ENCODE measurements around the gene PBLD.

The PBLD gene

GRCh38 chr10:68342909-68343516 lies 10.3 kb upstream of the PBLD start:
- TF ChIP-seq CTCF (IDR thresholded peaks at IDR 0.05; ENCODE audit: low read length) (no peak), EZH2 (IDR thresholded peaks at IDR 0.05; ENCODE audit: borderline replicate concordance, low read length) (no peak)
- H3K36me3 ChIP-seq (ENCODE audit: insufficient read depth, low read length), result peaks cover 84% of the 10 kb centered on the region

GRCh38 chr10:68340358-68341080 lies 7.8 kb upstream of the PBLD start:
- no peak overlapping the region for H3K27ac ChIP-seq (ENCODE audit: low read depth, low read length, poor library complexity, severe bottlenecking)
- peaks cover 46% of the 10 kb centered on the region for H3K79me2 ChIP-seq (ENCODE audit: insufficient read depth, low read length)
- no peak for TF ChIP-seq EZH2 (IDR thresholded peaks at IDR 0.05; ENCODE audit: borderline replicate concordance, low read length)
- TF ChIP-seq CTCF (IDR thresholded peaks at IDR 0.05; ENCODE audit: low read length), result no peak
- H3K4me1 ChIP-seq (ENCODE audit: insufficient read depth, low read length, severe bottlenecking), result peaks cover 23% of the 10 kb centered on the region
- no peaks in the 10 kb centered on the region for H3K9me3 ChIP-seq (ENCODE audit: low read length)
- peaks cover 99% of the 10 kb centered on the region for H3K36me3 ChIP-seq (ENCODE audit: insufficient read depth, low read length)
- H3K27me3 ChIP-seq (ENCODE audit: insufficient read depth, low read length), result no peaks in the 10 kb centered on the region
- H3K4me3 ChIP-seq (ENCODE audit: low read depth, low read length, poor library complexity, severe bottlenecking), result no peak overlapping the region
- no peak overlapping the region for H3K9ac ChIP-seq (ENCODE audit: low read length)
- H3K4me2 ChIP-seq (ENCODE audit: low read length), result no peak overlapping the region
- 0 out of 2 replicates have a peak, but pooled peaks cover 11% of the 10 kb centered on the region for H4K20me1 ChIP-seq (ENCODE audit: insufficient read depth, low read length)
- H3F3A ChIP-seq (ENCODE audit: insufficient read depth, low read length), result peaks cover 6% of the 10 kb centered on the region; the same call in 1 of the 2 replicates
- H2AFZ ChIP-seq (ENCODE audit: low read length), result no peak overlapping the region
- no peaks in the 10 kb centered on the region for H3K9me2 ChIP-seq (ENCODE audit: low read depth, low read length)

More at GRCh38 chr10:68342909-68343516, 10.3 kb upstream of the PBLD start:
- no peak overlapping the region for H3K4me2 ChIP-seq (ENCODE audit: low read length)
- no peak overlapping the region for H3K4me3 ChIP-seq (ENCODE audit: low read depth, low read length, poor library complexity, severe bottlenecking)
- no peaks in the 10 kb centered on the region for H3K9me3 ChIP-seq (ENCODE audit: low read length)
- H4K20me1 ChIP-seq (ENCODE audit: insufficient read depth, low read length), result 0 out of 2 replicates have a peak, but pooled peaks cover 4% of the 10 kb centered on the region
- H3K9ac ChIP-seq (ENCODE audit: low read length), result no peak overlapping the region
- H3K4me1 ChIP-seq (ENCODE audit: insufficient read depth, low read length, severe bottlenecking), result no peaks in the 10 kb centered on the region
- no peak overlapping the region for H2AFZ ChIP-seq (ENCODE audit: low read length)
- H3K79me2 ChIP-seq (ENCODE audit: insufficient read depth, low read length), result peaks cover 21% of the 10 kb centered on the region
- peaks cover 24% of the 10 kb centered on the region for H3F3A ChIP-seq (ENCODE audit: insufficient read depth, low read length)
- no peaks in the 10 kb centered on the region for H3K27me3 ChIP-seq (ENCODE audit: insufficient read depth, low read length)
- no peak overlapping the region for H3K27ac ChIP-seq (ENCODE audit: low read depth, low read length, poor library complexity, severe bottlenecking)
- H3K9me2 ChIP-seq (ENCODE audit: low read depth, low read length), result no peaks in the 10 kb centered on the region

- no peaks in the 10 kb centered on the region for H3K9me3 ChIP-seq (ENCODE audit: low read length)
- H2AFZ ChIP-seq (ENCODE audit: low read length), result no peak overlapping the region
- H3K9me2 ChIP-seq (ENCODE audit: low read depth, low read length), result no peaks in the 10 kb centered on the region
- TF ChIP-seq EZH2 (IDR thresholded peaks at IDR 0.05; ENCODE audit: borderline replicate concordance, low read length) (no peak), CTCF (IDR thresholded peaks at IDR 0.05; ENCODE audit: low read length) (no peak)
- H3K36me3 ChIP-seq (ENCODE audit: insufficient read depth, low read length), result peaks cover 90% of the 10 kb centered on the region
- peak overlapping the region; percentile 27; the same call in 1 of the 2 replicates for H3K9ac ChIP-seq (ENCODE audit: low read length)
- H3K27ac ChIP-seq (ENCODE audit: low read depth, low read length, poor library complexity, severe bottlenecking), result no peak overlapping the region
- peaks cover 82% of the 10 kb centered on the region for H3K79me2 ChIP-seq (ENCODE audit: insufficient read depth, low read length)
- peak overlapping the region; percentile 89 for H3K4me2 ChIP-seq (ENCODE audit: low read length)
- H3K4me3 ChIP-seq (ENCODE audit: low read depth, low read length, poor library complexity, severe bottlenecking), result peak overlapping the region; percentile 91
- peaks cover 39% of the 10 kb centered on the region for H3K4me1 ChIP-seq (ENCODE audit: insufficient read depth, low read length, severe bottlenecking)
- 0 out of 2 replicates have a peak, but pooled peaks cover 11% of the 10 kb centered on the region for H4K20me1 ChIP-seq (ENCODE audit: insufficient read depth, low read length)
- no peaks in the 10 kb centered on the region for H3K27me3 ChIP-seq (ENCODE audit: insufficient read depth, low read length)
- no peaks in the 10 kb centered on the region for H3F3A ChIP-seq (ENCODE audit: insufficient read depth, low read length)
Measured at GRCh38 chr10:68336754-68337351, 4.1 kb upstream of the PBLD start.
